Measurements from ENCODE around the gene RERE. TPM values are rescaled to one million over a fixed set of nuclear protein-coding genes. Genes with fewer than 3 reads are reported as not detected.

RERE gene
- total RNA-seq, 1 experiment from 2014 or later: 40.6 TPM

- H3K36me3 ChIP-seq (ENCODE audit: control insufficient read depth in 1 of 2, insufficient read depth in 2 of 2, low read length in 2 of 2): 0 out of 4 replicates have a peak, but pooled peaks cover 0 to 2% of the 10 kb centered on the region in 2 experiments
- no peaks in the 10 kb centered on the region; the same call in 1 of the 2 replicates for H3K79me2 ChIP-seq (ENCODE audit: insufficient read depth, low read length)
- H3K4me1 ChIP-seq (ENCODE audit: control insufficient read depth in 1 of 2, insufficient read depth in 2 of 2, low read length in 2 of 2): peaks cover 2 to 12% of the 10 kb centered on the region in 2 experiments; a peak in 2 of 4 replicates
- POLR2A ChIA-PET: no interaction called here
- peak overlapping the region; percentile 24; the same call in 1 of the 2 replicates for H3K27ac ChIP-seq (ENCODE audit: low read depth, low read length)
- H4K20me1 ChIP-seq (ENCODE audit: insufficient read depth): no peaks in the 10 kb centered on the region
- H3K4me3 ChIP-seq (replicated peaks in 1 of 2; ENCODE audit: low read depth in 1 of 2, low read length in 2 of 2): no peak overlapping the region
- DNase-seq (ENCODE audit: low read depth, low spot score) (peak; percentile 4), ATAC-seq (no peak; the same call in 1 of the 2 replicates)
- TF ChIP-seq TCF7L2 (IDR thresholded peaks at IDR 0.05; ENCODE audit: borderline replicate concordance, extremely low read depth, insufficient read depth, insufficient read length): no peak
- no peak for TF ChIP-seq ZBTB33 (IDR thresholded peaks at IDR 0.05; ENCODE audit: extremely low read depth, insufficient replicate concordance, low read length)
- no peak for TF ChIP-seq ATF3 (IDR thresholded peaks at IDR 0.05)
- no peak for TF ChIP-seq ZNF274 (IDR thresholded peaks at IDR 0.05; ENCODE audit: low read depth, low read length)
- peak; percentile 16; the same call in 1 of the 2 replicates for TF ChIP-seq SP1 (IDR thresholded peaks at IDR 0.05; ENCODE audit: low read depth)
- TF ChIP-seq REST (IDR thresholded peaks at IDR 0.05; ENCODE audit: low read depth): no peak
- peak; percentile 57; the same call in 1 of the 2 replicates for TF ChIP-seq JUND (IDR thresholded peaks at IDR 0.05)
- TF ChIP-seq RAD21 (IDR thresholded peaks at IDR 0.05; ENCODE audit: low read depth): no peak
- TF ChIP-seq FOSL1 (IDR thresholded peaks at IDR 0.05; ENCODE audit: low read depth): peak; percentile 62
- no peak for TF ChIP-seq ZFX (IDR thresholded peaks at IDR 0.05)
- TF ChIP-seq POLR2A (IDR thresholded peaks at IDR 0.05; ENCODE audit: borderline replicate concordance, extremely low read depth, insufficient read depth, insufficient read length): no peak
- no peak for TF ChIP-seq EZH2phosphoT487 (IDR thresholded peaks at IDR 0.05; ENCODE audit: borderline replicate concordance)
- no peak for TF ChIP-seq CTCF (IDR thresholded peaks at IDR 0.05 in 2 of 3, conservative IDR thresholded peaks at IDR 0.05 in 1 of 3; ENCODE audit: borderline replicate concordance in 1 of 3, insufficient read depth in 1 of 3, low read depth in 2 of 3, low read length in 2 of 3)
- TF ChIP-seq SRF (IDR thresholded peaks at IDR 0.05; ENCODE audit: low read depth): no peak
- no peak for TF ChIP-seq EGR1 (IDR thresholded peaks at IDR 0.05; ENCODE audit: low read depth)
- no peak for TF ChIP-seq CEBPB (IDR thresholded peaks at IDR 0.05; ENCODE audit: low read depth)
- no peak for TF ChIP-seq YY1 (IDR thresholded peaks at IDR 0.05; ENCODE audit: extremely low read depth, insufficient replicate concordance, low read depth, low read length)
- TF ChIP-seq CBX3 (IDR thresholded peaks at IDR 0.05; ENCODE audit: low read depth): no peak
- no peak for TF ChIP-seq SIN3A (IDR thresholded peaks at IDR 0.05; ENCODE audit: low read depth)
- no peak overlapping the region for H2AFZ ChIP-seq (ENCODE audit: low read depth, low read length, poor library complexity, severe bottlenecking)
- no TSS peak for BruUV-seq (replicated peaks)
- H3K27me3 ChIP-seq (ENCODE audit: insufficient read depth, low read length): no peaks in the 10 kb centered on the region
- H3K4me2 ChIP-seq (ENCODE audit: low read length): peak overlapping the region; percentile 19; the same call in 1 of the 2 replicates
- H3K9me3 ChIP-seq (ENCODE audit: control insufficient read depth in 1 of 2, insufficient read depth in 1 of 2, low read depth in 1 of 2, low read length in 2 of 2): no peaks in the 10 kb centered on the region
- RAD21 ChIA-PET (ENCODE audit: low non-redundant PET in 1 of 2, low total read pairs in 2 of 2, uncharacterized antibody in 2 of 2, unreplicated experiment in 2 of 2): interaction anchor here in 1 of 2 experiments (0.6 kb wide), 1 partner anchor 355 kb away, joined by 4 read pairs; no protein-coding TSS in a partner anchor
- no peaks in the 10 kb centered on the region for H3K9me2 ChIP-seq (ENCODE audit: insufficient read depth)
- CTCF ChIA-PET: interaction anchor here (0.8 to 1.2 kb wide), 3 partner anchors 197 to 475 kb away, joined by 3 read pairs; no protein-coding TSS in a partner anchor
- intact Hi-C loops (cut with micrococcal nuclease): loop anchor here (10.0 kb wide), 1 partner anchor 201 kb away; no protein-coding TSS in a partner anchor
- no peak overlapping the region; the same call in 1 of the 2 replicates for H3K9ac ChIP-seq (ENCODE audit: low read length)
Observed at GRCh38 chr1:8373581-8374241, 443.7 kb downstream of the RERE start.
